Kidney (tissue), 14 donors: ENCODE measurements around the gene CHD6. TPM values are rescaled to one million over a fixed set of nuclear protein-coding genes. Genes with fewer than 3 reads are reported as not detected.

Experiments
- DNase-seq, 5 donors: peaks; one replicate each; pipeline ENCODE4 v3.0.0-alpha.2; 2013 to 2020
- FAIRE-seq: peaks from 2 replicates; lab custom pipeline; 2012; peaks lifted over from hg19 to GRCh38; lab: Jason Lieb, UNC
- H3K27ac ChIP-seq, 2 donors: one replicate each; pipeline ENCODE4 v1.7.0; 2013; ENCODE audit warnings: low read depth in 2 of 2, low read length in 2 of 2, inconsistent platforms in 1 of 2
- H3K27me3 ChIP-seq: one replicate; pipeline ENCODE4 v1.7.1; 2013; ENCODE audit warnings: low read length, inconsistent platforms; ENCODE audit not compliant: control insufficient read depth, insufficient read depth
- H3K36me3 ChIP-seq, 3 donors: one replicate each; pipeline versions ENCODE4 v1.7.0 to v1.7.1; 2013; ENCODE audit warnings: low read length in 3 of 3, control low read depth in 1 of 3, inconsistent platforms in 1 of 3; ENCODE audit not compliant: insufficient read depth in 3 of 3, control insufficient read depth in 2 of 3
- H3K4me1 ChIP-seq, 3 donors: one replicate each; pipeline versions ENCODE4 v1.7.0 to v1.7.1; 2013; ENCODE audit warnings: low read length in 3 of 3, inconsistent platforms in 1 of 3, low read depth in 1 of 3; ENCODE audit not compliant: control insufficient read depth in 2 of 3, insufficient read depth in 2 of 3
- H3K4me3 ChIP-seq, 3 donors: one replicate each; pipeline versions ENCODE4 v1.7.0 to v1.8.1; 2013; ENCODE audit warnings: low read length in 3 of 3, control low read depth in 1 of 3, inconsistent platforms in 1 of 3
- H3K9ac ChIP-seq, 3 donors: one replicate each; pipeline versions ENCODE4 v1.7.0 to v1.7.1; 2013; ENCODE audit warnings: low read length in 3 of 3, control low read depth in 1 of 3, inconsistent platforms in 1 of 3
- H3K9me3 ChIP-seq, 3 donors: one replicate each; pipeline versions ENCODE4 v1.7.0 to v1.7.1; 2013; ENCODE audit warnings: low read length in 3 of 3, control low read depth in 1 of 3, inconsistent platforms in 1 of 3; ENCODE audit not compliant: control insufficient read depth in 2 of 3, insufficient read depth in 1 of 3
- CTCF ChIP-seq: IDR thresholded peaks from 3 replicates; pipeline ENCODE4 v1.5.1; 2012; ENCODE audit warnings: mild to moderate bottlenecking, moderate library complexity, borderline replicate concordance; ENCODE audit not compliant: insufficient read depth; ENCODE audit errors: extremely low read depth
- intact Hi-C: fragments of 100-400 bp; cut with DNase I; formaldehyde crosslinking; loops from one replicate; pipeline ENCODE4 v1.11.1; 2022
- polyA plus RNA-seq: library from polyadenylated mRNA; stranded (reverse); fragments of 350-450 nt; fragmentation: Illumina TruSeq; extraction: RNeasy Lipid Tissue Mini Kit (QIAGEN cat#74804); gene quantifications from one replicate; pipeline ENCODE4 v1.2.3, GENCODE V29; 2014; ENCODE audit warnings: low read depth, low replicate concordance; ENCODE audit not compliant: insufficient read depth
- total RNA-seq: library from RNA; stranded (reverse); fragmentation: NEBNext Ultra II Directional; extraction: Animal tissue kit (Norgen Biotek cat#: 25700); gene quantifications from one replicate; pipeline ENCODE4 v1.2.1, GENCODE V29; 2021
- donor health status: control.
- donor health status: control.
- donor health status: control.
- donor health status: control.
- donor health status: control.
- donor health status: DM: yes; HTN: yes; CAD: no.
- donor health status: Normal renal cell carcinoma (clear cell type).

CHD6 gene
- total and polyA plus RNA-seq, 2 donors from 2014 or later: 4.5 to 53.5 TPM

GRCh38 chr20:41508335-41508734 is 109.8 kb downstream of the CHD6 start:
- Histone ChIP-seq H3K9me3 (no peaks in the 10 kb centered on the region), H3K4me1 (peaks cover 8 to 16% (median 13%) of the 10 kb centered on the region in 3 donors), H3K36me3 (peaks cover 4 to 7% (median 6%) of the 10 kb centered on the region in 3 donors), H3K9ac (no peak overlapping the region), H3K27ac (no peak overlapping the region), H3K4me3 (no peak overlapping the region), H3K27me3 (no peaks in the 10 kb centered on the region)
- no peak for TF ChIP-seq CTCF
- intact Hi-C loops: no loop called here
- FAIRE-seq (no peak), DNase-seq (no peak)

- no peak overlapping the region for H3K4me3 ChIP-seq
- H3K9ac ChIP-seq: no peak overlapping the region
- FAIRE-seq (no peak), DNase-seq (no peak)
- intact Hi-C loops: no loop called here
- no peak for TF ChIP-seq CTCF
- no peak overlapping the region for H3K27ac ChIP-seq
- H3K4me1 ChIP-seq: peaks cover 8 to 16% (median 13%) of the 10 kb centered on the region in 3 donors
- H3K36me3 ChIP-seq: peaks cover 4 to 7% (median 6%) of the 10 kb centered on the region in 3 donors
- no peaks in the 10 kb centered on the region for H3K27me3 ChIP-seq
- H3K9me3 ChIP-seq: no peaks in the 10 kb centered on the region
Measured at GRCh38 chr20:41507851-41508250, 110.3 kb downstream of the CHD6 start.

GRCh38 chr20:41507436-41507835 is 110.7 kb downstream of the CHD6 start:
- Histone ChIP-seq H3K9me3 (no peaks in the 10 kb centered on the region), H3K36me3 (peaks cover 0 to 6% (median 4%) of the 10 kb centered on the region in 3 donors), H3K27ac (no peak overlapping the region), H3K9ac (no peak overlapping the region), H3K4me3 (no peak overlapping the region), H3K27me3 (no peaks in the 10 kb centered on the region), H3K4me1 (peaks cover 8 to 16% (median 13%) of the 10 kb centered on the region in 3 donors)
- FAIRE-seq (no peak), DNase-seq (no peak)
- no peak for TF ChIP-seq CTCF
- intact Hi-C loops: no loop called here
